Tongue (tissue), 2 donors: ENCODE results near the gene GMEB2. TPM values are rescaled to one million over a fixed set of nuclear protein-coding genes. Genes with fewer than 3 reads are reported as not detected.

Experiments
- DNase-seq: peaks from one replicate; pipeline ENCODE4 v3.0.0-alpha.2; 2015
- total RNA-seq: library from RNA; depleted of rRNA; stranded (reverse); fragments of >200 nt; gene quantifications from one replicate; pipeline ENCODE4 v1.2.3, GENCODE V29; 2014

The GMEB2 gene
- total RNA-seq, 1 donor from 2014 or later = 9.9 TPM

DNA sequence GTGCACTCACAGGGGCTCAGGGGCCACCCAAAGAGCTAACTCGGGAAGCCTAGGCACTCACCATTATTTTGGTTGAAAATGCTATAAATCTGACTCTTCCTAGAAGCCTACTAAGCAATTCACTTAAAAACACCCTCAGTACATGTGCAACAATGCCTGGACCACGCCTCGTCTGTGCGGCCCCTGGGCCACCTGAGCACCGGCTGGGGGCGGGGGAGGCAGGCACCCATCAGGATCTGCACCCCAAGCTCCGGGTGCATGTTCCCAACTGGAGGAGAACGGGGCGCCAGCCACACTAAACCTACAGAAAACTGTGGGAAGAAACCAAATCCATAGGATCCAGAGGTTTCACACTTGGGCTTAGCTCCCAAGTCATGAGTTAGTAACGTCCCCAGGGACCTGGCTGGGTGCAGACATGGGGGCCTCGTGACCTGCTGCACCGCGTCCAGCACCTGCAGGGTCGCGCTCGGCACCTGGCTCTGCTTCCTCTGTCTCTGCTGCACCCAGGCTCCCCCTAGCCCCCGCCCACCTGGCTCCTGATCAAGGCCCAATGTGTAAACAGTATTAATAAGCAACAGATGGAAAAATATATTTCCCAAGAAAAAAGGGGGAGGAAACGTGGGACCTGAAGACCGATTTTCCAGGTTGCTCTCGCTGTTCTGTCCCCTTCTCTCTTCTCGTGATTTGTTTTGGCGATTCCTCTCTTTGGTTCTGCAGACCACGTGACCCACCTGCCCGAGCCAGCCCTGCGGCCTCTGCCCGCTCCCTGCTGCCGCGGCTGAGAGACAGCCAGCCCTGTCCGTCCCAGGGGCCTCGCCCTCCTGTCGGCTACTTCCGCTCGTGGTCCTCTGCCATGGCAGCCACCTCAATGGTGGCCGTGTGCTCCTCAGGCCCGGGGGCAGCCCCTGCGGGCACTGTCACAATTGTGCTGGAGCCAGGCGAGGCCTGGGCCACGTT, 37.4 kb downstream of the GMEB2 start:
- DNase-seq = peak; percentile 56

DNA sequence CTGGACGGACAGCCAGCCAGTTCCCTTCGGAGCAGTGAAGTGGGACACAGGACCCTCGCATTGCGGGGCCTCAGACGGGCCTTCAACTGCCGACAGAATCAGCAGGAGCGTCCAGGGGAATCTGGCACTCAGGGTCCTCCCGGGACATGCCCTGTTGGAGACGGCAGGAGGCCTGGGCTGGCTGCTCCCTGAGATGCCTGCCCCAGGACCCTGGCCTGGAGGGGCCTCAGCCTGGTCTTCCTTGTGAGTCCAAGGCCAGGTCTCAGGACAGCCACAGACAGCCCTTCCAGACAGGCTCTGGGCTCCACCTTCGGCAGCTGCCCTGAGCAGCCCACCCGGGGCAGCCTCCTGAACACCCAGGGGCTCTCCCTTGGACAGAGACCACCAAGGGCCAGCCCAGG, 38.3 kb downstream of the GMEB2 start:
- no peak for DNase-seq

DNA sequence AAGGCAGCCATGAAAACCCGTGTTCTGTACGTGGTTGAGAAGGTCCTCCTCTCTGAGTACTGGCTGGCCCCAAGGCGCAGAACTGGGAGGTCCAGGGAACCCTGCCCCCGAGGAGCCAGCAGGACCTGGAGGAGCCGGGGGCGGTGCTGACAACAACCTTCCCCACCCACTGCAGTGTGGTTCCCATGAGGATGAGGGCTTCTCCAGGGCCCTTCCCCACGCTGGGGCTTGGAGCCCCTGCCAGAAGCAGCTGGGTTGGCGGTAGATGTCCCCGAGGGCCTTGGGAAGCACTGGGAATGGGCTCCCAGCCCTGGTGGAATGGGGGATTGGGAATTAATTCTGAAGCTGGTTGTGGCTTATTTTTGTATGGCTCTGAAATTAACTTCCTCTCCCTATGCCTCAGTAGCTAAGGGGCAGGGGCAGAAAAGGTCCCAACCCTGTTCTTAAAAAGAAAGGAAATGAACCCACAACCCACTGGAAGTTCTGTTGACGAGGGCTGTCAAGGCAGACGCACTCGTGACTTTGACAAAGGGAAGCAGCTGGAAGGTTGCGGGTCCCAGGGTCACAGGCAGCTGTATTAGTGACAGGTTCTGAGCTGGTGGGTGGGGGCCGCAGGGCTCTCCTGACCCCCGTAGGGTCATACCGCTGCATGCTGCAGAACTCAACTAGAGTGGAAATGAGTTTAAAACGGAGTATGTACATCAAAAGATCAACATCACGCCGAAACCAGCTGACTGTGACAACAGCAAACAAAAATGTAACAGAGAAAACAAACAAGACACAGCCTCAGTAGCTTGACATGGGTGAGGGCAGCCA, 38.9 kb downstream of the GMEB2 start:
- DNase-seq = no peak

DNA sequence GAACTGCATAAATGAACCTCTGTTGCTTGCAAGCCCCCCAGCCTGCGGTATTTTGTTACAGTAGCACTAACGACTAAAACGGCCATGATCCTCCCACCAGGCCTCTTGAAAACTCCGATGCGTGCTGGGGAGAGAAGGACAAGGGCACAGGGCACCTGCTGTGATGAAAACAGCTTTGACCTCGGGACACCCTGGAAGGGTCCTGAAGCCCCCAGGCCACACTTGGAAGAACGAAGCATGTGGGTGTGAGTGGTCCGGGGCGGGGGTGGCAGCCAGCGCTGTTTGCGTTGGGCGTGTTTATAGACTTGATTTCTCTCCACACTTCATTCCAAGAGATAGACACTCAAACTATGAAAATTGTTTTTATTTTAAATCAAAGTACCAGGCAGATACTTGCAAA, 39.6 kb downstream of the GMEB2 start:
- DNase-seq = no peak

DNA sequence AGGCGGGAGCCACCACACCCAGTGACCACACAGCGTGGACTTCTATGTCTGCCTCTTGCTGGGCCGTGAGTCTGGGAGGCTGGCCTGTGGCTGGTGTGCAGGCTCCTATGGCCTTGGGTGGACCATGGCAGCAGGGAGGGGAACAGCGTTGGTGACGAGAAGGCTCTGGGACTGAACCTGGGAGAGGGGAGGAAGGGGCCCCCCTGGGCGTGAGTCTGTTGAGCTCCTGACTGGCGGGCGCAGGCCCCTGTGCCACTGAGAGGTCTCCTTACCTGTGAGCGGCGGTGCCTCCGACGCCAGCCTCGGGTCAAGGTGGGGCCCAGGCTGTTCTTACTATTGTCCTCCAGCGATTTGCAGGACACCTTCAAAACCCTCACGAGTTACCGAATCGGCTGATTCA, 40.1 kb downstream of the GMEB2 start:
- DNase-seq = no peak

DNA sequence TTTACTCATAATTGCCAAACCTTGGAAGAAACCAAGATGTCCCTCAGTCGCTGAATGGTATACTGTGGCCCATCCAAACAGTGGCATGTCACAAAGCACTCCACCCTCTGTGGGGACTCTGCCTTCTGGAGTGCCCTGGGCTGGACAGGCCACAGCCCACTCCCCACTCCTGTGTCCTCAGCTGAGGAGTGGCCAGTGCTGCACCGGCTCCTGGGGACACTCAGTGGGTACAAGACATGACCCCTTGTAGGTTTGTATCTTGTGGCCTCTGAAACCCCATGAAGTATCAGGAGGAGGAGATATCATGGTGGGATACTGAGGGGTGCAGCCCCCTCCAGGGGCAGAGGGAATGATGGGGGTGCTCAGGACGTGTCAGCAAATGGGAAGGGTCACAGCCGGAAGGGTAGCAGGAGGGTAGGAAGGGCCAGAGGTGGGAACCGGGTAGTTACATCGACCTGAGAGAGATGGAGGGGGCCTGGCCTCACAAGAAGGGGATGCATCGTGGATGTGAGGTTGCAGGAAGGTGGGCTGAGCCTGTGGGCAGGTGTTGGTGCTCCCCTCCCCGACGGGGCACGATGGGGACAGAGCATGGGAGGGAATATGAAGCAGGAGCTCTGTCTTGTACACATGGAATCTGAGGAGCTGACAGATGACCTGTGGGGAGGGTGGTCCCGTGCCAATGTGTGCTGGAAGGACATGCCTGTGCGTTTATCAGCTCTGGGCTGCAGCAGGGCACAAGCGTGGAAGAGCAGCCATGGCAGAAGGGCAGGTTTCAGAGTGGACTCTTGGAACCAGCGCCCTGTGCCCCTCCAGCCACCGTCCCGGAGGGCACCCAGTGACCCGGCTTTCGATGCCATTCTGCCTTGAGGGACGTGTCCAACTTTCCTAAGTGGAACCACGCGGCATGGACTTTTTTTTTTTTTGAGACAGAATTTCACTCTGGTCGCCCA, 41.0 kb downstream of the GMEB2 start:
- DNase-seq = no peak

DNA sequence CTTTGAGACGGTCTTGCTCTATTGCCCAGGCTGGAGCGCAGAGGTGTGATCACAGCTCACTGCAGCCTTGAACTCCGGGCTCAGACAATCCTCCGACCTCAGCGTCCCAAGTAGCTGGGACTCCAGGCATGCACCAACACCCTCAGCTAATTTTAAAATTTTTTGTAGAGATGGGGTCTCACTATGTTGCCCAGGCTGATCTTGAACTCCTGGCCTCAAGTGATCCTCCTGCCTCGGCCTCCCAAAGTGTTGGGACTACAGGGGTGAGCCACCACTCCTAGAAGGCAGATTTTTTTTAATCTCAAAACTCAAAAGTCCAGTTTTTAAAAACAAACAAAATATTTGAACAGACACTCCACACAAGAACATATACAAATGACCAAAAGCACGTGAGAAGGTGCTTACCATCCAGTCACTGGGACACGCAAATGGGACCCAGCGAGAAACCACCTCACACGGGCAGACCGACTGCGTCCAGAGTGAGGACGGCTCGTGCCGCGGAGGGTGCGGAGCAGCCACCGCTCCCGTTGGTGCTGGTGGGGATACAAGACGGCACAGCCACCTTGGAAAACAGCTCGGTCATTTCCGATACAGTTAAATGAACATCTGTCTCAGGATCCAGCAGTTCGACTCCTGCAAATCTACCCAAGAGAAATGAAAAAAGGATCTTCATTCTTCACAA, 44.4 kb downstream of the GMEB2 start:
- no peak for DNase-seq

DNA sequence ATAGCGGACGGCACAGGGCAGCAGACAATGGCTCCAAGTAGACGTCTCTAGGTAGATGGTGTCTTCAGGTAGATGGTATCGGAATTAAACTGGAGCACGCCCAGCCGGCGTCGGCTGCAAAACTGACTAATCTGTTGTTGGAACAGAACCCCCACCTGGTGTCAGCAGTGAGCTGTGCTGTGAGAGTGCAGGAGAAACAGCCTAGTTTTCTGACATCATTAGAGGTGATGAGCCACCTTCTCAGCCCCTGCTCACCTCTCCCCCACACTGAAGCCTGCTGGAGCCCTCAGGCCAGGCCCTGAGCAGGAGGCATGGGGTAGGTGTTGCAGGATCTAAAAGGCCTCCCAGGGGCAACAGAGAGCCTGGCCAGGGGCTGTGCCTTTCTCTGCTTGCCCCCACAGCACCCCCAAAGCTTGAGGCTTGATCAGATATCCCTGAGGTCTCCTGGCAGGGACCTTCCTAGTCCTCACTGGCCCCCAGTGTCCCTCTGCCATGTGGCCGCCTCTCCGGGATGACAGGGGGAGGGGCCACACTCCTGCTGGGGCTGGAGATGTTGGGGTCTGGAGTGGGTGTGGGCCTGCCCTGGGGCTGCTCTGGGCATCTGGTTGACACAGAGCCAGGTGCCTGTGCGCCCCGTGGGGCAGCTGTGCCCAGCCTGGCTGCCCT, 46.0 kb downstream of the GMEB2 start:
- peak; percentile 51 for DNase-seq

DNA sequence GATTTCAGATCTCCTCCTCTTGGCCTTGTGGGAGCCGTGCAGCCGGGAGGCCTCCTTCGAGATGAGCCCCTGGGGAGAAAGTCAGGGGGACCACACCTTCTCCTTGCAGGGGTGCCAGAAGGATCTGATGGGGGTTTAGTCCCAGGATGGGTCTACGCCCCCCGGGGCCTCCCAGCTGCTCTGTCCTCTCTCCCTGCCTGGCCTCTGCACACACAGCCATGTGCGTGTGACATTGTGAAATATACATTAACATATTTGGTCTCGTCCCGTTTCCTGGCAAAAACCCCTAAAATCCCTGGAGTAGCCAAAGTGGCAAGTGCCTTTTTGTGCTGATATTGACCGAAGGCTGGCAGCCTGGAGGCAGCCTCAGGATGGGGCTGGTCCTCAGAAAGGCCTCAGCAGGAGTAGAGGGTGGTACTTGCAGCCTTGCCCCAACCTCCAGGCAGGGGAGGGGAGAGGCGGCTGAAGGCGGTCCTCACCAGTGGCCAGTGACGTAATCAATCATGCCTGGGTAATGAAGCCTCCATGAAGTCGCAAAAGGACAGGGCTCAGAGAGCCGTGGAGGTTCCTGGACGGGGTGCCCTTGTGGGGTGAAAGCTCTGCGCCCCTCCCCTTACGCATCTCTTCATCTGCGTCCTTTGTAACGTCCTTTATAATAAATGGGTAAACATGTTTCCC, 47.7 kb downstream of the GMEB2 start:
- no peak for DNase-seq

DNA sequence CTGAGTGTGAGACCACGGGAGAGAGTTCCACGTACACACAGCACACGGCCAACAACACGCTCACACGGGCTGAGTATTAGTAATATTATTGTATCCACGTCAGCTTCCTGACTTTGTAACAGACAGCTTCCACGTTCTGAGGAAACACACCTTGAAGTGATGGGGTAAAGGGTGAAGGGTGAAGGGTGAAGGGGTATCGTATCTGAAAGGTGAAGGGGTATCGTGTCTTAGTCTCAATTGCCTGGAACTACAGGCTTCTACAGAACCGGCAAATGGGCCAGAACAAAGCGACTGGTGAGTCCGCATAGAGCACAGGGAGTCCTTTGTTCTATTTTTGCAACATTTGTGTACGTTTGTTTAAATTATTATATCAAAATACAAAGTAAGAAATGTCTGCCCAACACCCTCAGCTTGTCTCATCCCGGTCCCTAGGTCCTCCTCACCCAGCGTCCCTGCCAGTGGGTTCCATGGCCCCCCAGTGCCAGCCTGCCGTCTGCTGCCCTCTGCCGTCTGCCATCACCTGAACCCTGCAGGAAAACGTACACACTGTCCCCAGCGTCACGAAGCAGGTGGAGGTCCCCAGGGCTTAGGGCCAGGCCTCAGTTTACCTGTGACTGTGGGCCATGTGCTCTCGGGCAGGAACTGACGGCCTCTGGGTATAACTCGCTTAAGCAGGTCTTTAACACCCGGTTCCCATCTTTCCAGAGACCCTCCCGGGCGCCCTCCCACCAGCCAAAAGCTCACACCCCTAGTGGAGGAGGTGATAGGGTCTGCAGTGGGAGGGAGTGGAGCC, 48.5 kb downstream of the GMEB2 start:
- DNase-seq = no peak

DNA sequence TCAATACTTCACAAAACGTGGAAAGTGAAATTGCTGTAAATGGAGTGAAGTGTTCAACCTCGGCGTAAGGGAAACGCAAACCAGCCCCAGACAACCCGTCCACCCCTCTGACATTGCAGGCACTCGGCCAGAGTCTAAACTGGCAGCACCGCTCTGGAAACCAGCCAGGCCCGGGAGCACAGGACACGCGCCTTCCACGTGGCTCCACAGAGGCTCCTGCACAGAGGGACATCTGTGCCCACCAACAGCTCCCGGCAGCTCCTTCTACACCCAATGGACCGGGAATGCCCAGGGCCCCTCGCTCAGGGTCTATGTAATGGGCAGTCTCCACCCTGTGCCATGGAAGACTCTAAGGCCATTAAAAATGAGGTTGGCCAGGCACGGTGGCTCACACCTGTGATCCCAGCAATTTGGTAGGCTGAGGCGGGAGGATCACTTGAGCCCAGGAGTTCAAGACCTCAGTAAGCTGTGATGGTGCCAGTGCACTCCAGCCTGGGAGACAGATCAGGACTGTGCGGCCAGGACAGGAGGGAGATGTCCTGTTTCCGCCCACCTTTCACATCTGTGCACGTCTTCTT, 49.5 kb downstream of the GMEB2 start:
- peak; percentile 56 for DNase-seq

DNA sequence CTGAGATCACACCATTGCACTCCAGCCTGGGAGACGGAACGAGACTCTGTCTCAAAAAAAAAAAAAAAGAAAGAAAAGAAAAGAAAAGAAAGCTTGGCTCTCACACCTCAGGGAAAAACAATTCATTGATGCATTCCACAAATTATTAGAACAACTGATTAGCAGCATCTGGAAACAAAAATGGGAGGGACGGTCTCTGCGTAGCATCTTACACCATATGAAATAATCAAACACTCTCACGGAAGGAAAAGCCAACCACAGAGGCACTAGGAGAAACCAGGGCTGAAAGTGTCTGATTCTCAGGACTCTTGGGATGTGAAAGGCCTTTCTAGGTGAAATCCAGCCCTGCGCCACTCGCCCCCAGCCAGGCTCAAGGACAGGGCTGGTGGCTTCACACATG, 50.6 kb downstream of the GMEB2 start:
- DNase-seq = no peak

DNA sequence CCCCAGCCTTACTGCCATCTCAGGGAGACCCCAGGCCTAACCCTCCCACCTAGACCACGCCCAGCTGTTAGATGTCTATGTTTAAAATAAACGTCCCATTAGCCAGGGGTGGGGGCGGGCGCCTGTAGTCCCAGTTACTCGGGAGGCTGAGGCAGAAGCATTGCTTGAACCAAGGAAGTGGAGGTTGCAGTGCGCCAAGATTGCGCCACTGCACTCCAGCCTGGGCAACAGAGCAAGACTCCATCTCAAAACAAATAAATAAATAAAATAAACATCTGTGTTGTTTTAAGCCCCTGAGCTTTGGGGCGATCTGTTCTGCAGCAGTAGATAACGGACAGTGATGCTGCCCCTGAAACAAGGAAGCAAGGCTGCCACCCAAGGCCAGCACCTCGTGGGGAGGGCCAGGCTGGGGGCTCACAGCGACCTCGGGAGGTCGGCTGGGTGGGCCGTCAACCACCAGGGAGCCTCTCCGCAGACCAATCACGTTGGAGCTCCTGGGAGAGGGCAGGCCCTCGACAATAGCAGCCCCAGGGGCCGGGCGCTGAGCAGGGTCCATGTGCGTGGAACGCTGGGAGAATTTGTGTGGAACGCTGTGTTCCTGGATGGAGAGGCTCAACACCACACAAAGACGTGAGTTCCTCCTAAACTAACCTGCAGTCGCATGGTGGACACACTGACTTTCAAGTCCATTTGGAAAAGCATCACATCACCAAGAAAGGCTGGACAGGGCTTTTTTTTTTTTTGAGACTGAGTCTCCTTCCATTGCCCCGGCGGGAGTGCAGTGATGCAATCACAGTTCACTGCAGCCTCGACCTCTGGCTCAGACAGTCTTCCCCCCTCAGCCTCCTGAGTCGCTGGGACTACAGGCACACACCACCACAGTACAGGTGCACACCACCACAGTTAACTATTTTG, 51.8 kb downstream of the GMEB2 start:
- no peak for DNase-seq

DNA sequence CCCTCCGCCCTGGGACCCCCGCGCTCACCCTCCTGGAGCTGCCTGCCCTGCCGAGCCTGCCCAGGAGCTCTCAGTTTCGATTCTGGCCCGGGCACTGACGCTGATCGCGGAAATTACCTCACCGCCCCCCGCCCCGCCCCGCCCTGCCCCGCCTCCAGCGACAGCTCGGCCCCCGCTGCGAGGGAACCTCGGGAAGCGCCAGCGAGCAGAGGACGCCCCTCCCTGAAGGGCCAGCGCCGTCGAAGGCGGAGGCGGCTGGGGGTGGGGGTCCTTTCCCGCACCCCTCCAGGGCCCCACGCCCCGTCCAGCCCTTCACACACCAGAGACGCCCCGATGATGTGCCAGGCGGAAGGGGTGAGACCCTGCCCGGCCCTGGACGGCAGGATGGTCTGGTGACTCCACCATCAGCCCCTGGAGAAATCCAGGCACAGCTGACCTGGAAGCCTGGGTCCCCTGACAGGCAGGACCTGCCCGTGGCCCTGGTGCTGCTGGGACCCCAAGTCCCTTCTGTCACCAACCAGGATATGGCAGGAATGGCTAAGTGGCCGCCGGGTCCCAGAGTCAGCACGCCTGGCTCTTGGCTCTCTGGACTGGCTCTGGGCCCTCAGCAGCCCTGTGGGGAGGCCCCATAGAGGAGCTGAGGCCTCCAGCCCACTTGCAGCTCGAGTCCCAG, 52.6 kb downstream of the GMEB2 start, which contains the start of gene HELZ2:
TSS of gene HELZ2 (minus strand) at position 84 of the 673 bp plus-strand sequence. CDS start 1,854 bp downstream, outside the sequence.
- peak; percentile 81 for DNase-seq

DNA sequence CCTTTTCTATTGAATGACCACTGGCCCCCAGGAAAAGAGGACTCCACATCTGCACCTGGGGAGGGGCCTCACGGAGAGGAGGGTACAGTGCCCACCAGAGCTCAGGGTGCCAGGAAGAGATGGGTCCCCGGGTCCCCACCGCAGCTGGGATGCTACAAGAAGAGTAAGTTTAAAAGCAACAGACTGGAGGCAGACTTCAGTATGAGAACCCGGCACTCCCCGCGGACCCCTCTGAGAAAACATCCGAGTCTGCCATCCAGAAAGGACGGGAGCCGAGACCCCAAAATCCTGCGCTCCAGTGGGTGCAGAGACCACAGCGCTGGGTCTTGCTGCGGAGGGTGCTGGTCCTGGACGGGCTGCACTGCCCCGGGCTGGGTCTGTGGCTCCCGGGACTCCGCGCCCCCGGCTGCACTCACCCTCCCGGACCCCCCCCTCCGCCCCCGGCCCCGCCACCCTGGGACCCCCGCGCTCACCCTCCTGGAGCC, 53.2 kb downstream of the GMEB2 start:
- peak; percentile 26 for DNase-seq

DNA sequence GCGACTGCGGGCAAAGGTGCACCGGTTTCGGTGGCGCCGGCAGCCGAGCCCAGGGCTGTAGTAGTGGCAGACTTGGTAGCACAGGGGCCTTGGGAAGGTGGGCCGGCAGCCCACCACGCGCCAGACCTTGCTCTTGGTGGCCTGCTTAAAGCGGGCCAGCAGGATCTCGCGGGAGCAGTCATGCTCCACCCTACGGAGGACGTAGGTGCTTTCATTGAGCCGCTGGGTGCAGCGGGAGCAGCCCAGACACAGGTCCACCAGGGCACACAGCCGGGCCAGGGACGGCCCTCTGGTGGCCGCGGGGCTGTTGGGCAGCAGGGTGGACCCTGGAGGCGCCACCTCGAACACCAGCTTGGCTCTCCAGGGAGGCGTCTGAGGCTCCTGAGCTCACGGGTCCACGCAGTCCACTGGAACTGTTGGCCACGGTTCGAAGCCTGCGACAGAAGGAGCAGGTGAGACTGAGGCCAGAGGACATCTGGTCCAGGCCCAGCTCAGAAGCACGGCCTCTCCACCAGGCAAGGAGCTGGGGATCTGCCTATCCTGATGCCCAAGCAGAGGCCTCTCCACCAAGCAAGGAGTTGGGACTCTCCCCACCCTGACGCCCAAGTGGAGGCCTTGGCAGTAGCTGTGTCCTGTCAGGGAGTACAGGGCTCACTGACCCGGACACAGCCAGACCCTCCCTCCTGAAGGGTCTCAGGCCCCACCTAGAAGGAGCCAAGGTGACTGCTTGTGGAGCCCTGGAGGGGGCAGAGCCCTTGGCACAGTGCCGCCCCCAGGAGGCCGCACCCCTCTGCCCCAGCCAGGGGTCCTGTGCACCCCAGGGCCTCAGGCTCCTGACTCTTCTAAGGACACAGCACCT, 53.9 kb downstream of the GMEB2 start:
- no peak for DNase-seq
